Measurements from ENCODE around the gene STYX.
A peak's percentile ranks its signal among the peaks of the same experiment; 100 is the strongest.

GRCh38 chr14:52703225-52703624 is 26.7 kb upstream of the STYX start:
- TF ChIP-seq CTCF (IDR thresholded peaks at IDR 0.05) (no peak), POLR2A (IDR thresholded peaks at IDR 0.05) (no peak), POLR2AphosphoS5 (IDR thresholded peaks at IDR 0.05; ENCODE audit: insufficient read depth in 1 of 2, low read depth in 1 of 2) (peak in 1 of 2 donors; percentile 40)

All from vagina (tissue), 2 donors.